HG02763 (cell line): ENCODE results near the gene PRADC1.

Experiments
- ATAC-seq: cut with Tn5 transposase; IDR thresholded peaks from one replicate; pipeline ENCODE4 v1.9.1; 2021; ENCODE audit warnings: mild to moderate bottlenecking, moderate library complexity; ENCODE audit not compliant: unreplicated experiment

PRADC1 gene

DNA sequence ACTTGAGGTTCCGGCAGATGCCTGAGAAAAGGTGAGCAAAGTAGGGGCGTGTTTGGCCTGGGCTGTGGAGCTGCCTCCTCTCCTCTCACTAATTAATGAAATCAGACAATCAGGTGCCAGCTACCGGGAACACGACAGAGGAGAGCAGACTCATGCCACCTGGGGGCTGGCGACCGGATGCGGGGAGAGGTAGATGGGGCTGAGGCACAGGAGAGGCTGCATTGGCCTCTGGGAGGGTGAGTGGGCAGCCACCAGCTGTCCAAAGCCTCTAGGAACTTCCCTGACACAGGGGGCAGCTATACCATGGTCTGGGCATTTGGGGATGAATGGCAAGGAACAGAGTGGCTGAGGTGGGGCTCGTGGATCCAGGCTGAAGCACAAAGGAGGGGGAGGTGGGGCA is 26.2 kb upstream of the PRADC1 start:
- no peak for ATAC-seq

DNA sequence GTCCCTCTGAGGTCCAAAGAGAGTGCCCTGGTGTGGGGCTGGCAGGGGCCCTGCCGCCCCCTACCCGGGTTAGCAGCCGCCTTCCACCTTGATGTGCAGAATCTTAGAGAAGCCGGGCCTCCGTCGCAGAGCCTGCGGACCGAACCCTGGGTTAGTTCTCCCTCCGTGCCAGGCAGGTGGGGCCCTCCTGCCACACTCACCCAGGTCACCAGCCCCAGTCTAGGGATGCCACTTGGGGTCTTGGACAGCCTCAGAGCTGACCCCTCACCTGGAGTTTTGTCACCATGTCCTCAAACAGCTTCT is 25.8 kb upstream of the PRADC1 start:
- ATAC-seq = no peak

DNA sequence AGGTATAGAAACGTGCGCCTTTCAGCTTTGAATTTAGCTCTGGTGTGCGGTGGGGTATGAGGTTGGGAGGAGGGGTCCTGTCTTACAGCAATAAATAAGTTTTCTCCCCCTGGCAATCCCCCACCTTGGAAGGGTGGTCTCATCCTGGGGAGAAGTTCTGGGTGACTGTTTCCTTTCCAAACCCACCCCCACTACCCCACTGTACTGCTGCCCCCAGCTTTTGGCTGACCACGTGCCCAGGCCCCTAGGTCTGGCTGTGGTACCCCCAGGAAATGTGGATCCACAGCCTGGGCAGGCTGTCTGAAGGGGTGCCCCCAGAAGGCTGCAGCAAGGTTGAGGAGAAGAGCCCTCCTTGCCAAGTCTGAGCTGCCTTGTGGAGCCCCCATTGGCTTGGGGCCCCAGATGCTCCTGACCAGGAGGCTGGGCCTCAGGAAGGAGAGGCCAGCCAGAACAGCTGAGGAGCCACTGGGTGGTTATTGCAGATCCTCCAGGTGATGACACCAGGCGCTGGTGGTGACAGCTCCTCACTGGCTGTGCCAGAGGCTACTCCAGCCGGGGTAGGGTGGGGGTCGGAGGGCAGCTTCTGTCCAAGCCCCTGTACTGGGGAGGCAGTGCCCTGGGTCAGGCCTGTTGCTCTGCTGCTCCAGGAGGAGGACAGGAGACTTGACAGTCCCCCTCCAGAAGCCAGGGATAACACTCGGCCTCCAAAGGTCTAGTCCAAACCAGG is 25.3 kb upstream of the PRADC1 start:
- ATAC-seq = no peak

DNA sequence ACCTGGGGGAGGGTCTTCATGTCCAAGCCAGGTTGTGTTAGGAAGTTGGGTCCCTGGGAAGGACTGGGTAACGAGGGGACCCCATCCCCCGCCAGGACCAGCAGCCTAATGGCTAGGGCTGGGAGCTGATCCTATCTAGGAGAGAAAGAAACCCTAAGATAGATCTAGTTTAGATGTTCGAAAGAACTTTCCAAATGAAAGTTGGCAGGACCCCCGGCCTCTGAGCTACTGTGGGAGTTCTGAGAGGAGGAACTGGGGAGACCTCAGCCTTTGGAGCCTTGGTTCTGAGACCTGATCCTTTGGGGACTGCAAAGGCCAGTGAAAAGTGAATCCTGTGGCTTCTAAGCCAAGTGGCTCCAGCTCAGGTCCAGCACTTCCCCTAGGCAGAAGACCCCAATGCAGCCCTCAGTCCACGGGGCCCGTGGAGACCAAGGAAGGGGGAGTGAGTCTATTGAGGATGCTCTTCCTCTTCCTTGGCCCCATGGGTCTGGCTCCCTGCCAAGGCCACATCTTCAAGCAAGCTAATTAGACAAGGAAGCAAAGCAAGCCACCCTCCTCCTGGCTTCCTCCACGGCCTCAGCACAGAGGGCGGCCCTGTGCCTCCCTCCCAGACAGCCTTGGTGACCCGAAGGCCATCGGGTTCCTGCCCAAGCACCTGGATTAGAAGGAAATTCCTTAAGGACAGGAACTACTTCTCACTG is 24.5 kb upstream of the PRADC1 start:
- ATAC-seq = no peak

DNA sequence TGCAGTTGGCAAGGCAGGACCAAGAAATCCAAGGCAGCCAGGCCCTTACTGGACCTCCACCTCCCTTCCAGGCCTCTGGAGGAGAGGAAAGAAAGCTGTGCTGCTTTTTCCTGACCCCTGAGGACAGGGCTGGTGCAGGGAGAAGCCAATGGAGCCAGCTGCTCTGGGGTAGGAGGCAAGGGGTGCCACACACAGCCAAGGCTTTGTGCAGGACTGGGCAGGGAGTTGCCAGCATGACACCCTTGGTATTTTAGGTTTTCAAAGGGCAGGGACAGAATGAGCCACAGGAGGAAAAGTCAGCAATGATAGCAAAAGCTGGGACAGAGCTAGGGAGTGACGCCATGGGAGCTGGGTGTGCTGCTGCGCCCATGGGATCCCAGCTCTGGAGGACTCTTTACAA is 24.0 kb upstream of the PRADC1 start:
- ATAC-seq = no peak

DNA sequence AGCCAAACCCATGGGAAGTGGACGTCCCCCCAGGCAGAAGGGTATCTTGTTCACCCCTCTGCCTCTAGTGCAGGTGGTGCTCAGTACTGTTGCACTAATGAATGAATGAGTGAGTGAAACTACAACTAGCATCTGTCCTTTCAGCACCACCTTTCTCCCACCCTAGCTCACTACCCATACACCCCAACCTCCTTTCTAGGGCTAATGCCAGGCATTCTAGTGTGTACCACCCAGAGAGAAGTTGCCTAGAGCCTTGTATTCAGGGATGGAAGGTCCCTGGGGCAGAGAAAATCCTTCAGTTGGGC is 23.5 kb upstream of the PRADC1 start:
- no peak for ATAC-seq

DNA sequence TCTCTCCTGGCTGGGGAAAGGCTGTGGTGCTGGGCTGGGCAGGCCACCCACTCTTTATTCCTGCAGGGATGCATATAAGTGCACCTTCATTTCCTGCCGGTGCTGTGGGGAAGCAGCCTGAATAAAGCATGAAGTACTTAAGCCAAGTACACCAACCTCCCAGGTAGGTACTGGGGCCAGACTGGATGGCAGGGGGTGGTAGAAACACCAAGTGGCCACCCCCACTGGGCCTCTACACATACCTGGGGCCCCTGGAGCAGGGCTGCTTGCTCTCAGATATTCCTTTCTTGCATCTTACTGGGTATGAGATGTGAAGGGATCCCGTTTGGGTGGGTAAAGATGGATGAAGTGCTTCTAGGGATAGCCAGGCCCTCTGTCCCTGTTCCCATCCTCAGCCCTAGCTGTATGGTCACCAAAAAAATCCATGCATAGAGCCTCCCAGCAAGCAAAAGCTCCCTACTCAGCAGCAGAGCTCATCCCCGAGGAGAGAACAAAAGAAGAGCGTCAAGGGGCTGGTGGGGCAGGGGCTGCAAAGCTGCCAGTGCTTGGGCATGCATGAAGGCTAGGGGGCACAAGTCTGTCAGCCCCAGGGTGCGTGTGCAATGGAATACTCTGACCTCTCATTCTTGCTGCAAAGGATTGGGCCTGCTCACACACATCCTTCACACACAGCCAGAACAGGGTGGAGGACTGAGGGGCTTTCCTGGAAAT is 23.0 kb upstream of the PRADC1 start:
- ATAC-seq = no peak

DNA sequence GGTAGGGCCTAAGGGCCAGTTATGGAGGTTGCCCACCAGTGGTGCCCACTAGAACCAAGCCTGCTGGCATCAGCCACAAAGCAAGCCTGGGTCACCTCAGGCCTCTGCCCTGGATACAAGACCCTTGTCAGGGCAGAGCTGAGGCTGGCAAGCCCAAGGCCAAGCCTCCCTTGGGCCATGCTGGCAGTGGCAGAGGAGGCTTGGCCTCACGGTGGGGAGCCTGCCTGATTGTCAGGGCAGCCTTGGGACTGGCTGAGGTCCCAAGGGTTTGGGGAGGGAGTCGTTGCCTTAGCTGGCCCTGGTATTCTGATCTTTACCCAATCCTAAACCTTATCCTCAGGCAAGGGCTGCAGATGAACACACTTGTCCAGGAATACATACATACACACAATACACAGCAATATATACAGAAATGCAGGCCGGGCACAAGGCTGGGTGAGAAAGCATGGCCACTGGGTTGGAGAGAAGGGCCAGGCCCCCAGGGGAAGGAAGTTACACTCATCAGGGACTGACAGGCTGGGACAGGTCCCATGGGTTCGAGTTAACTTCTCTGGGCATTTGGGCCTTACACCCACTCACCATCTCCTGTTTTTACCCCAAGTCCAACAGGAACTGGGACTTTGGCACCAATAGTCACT is 22.1 kb upstream of the PRADC1 start:
- ATAC-seq = no peak

DNA sequence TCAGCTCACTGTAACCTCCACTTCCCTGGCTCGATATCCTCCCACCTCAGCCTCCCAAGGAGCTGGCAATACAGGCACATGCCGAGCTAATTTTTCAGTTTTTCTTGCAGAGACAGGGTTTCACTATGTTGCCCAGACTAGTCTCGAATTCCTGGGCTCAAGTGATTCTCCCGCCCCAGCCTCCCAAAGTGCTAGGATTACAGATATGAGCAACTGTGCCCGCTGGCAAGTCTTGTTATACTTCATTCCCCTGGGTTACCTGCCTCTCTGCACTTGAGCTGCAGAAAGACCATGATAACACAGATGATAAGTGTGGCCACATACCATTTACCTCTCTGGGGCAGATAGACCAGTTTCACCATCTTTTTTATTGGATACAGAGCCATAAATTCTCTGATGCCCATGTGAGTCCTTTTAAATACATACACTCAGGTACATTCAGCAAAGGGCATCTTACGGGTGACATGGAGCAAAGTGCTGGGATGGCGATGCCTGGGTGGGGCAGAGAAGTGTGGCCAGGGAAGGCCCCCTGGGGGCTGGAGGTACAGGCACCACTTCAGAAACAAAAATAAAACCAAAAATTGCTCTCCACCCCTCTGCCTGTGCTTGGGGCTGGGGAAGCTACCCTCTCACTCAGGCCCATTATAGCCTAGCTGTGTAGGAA is 21.4 kb upstream of the PRADC1 start:
- no peak for ATAC-seq

DNA sequence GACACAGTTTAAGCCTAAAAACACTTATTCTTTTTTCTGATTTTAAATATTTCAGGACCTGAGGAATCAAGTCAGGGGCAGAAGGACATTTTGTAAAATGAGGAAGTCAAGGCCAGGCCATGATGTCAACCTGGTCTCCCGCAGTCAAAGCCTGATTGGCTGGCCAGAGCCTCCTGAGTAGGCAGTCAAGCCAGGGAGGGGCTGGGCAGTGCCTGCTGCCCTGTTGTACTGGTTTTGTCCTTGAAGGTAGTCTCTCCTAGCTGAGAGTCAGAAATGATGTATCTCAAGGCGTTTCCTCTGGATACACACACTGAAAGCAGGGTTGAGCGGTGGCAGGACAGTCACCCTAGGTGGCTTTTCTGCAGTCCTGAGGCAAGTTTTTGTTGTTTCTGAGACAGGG is 20.9 kb upstream of the PRADC1 start:
- ATAC-seq = no peak

DNA sequence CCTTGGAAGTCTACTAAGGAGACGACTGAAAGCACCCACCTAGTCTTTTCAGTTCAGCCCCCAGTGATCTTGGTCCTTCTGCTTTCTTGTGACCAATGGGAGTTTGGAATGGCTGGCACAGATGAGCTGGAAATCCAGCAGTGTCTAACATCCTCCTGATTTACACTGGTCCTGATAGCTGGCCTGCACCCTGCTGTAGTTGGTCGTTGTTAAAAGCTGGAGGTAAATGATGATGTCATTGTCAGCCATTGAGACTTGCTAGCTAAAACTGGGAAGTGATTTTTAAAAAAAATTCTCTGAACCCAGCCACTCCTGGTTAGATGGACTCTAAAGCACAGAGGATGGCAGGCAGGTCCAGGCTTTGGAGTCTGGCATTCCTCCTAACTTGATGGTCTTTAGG is 20.4 kb upstream of the PRADC1 start:
- ATAC-seq = no peak

DNA sequence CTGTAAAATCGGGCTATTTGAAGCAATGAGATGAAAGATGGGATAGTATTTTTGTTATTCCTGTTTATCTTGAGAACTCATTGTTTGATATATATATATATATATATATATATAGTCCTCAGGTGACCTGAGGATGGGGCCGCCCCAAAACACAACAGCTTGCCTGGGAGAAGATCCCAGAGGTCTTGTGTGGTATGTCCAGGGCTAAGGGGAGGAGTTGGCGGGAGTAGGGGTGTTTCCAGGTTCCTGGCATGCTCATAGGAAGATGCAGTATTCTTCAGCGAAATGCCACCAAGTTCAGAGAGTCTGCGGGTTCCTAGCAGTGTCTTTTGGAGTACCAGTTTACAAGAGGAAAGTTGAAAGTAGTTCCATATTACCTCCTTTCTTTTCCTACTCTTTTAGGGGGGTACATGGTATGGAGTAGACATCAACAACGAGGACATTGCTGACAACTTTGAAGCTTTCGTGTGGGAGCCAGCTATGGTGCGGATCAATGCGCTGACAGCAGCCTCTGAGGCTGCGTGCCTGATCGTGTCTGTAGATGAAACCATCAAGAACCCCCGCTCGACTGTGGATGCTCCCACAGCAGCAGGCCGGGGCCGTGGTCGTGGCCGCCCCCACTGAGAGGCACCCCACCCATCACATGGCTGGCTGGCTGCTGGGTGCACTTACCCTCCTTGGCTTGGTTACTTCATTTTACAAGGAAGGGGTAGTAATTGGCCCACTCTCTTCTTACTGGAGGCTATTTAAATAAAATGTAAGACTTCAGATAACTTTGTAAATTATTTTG is 19.4 kb upstream of the PRADC1 start:
- ATAC-seq = no peak

DNA sequence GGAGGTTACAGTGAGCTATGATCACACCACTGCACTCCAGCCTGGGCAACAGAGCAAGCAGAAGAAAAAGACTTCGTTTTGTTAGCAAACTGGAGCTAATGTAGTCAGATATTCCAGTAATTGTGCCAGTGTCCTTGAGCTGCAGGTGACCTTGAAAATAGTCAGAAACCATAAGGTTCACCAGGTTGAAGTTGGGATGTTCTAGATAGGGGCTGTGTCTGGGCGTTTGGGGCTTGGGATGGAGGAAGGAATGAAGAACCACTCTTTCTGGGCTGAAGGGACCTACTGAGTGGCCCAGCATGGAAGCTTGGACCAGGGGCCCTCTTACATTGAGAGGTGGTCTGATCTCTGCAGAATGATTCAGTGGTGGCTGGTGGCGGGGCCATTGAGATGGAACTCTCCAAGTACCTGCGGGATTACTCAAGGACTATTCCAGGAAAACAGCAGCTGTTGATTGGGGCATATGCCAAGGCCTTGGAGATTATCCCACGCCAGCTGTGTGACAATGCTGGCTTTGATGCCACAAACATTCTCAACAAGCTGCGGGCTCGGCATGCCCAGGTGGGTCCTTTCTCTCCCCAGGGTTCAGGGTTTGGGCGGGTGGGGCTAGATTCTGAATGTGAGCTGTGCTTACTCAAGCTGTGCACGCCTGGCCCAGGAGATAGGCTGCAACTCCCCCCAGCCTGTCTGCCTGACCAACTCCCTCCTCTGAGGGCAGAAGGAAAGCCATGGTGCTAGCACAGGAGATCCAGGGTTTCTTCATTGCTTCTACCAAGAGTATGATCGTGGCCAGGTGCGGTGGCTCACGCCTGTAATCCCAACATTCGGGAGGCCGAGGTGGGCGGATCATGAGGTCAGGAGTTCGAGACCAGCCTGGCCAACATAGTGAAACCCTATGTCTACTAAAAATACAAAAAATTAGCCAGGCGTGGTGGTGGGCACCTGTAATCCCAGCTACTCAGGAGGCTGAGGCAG is 18.1 kb upstream of the PRADC1 start:
- ATAC-seq = no peak

DNA sequence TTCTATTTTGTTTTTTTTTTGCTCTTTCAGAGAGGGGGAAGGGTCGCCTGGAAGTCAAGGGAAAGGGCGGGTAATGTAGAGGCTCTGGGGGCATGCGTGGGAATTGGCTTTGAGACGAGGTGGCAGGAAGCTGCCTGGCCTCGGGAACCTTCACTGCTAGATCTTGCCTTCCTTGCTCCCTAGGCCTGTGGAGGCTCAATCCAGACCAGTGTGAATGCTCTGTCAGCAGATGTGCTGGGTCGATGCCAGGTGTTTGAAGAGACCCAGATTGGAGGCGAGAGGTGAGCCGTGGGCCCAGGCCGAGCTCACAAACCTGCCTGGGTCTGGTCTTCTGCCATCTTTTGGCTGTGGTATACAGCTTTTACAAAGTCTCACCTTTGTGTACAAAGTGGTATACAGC is 16.6 kb upstream of the PRADC1 start:
- ATAC-seq = no peak

DNA sequence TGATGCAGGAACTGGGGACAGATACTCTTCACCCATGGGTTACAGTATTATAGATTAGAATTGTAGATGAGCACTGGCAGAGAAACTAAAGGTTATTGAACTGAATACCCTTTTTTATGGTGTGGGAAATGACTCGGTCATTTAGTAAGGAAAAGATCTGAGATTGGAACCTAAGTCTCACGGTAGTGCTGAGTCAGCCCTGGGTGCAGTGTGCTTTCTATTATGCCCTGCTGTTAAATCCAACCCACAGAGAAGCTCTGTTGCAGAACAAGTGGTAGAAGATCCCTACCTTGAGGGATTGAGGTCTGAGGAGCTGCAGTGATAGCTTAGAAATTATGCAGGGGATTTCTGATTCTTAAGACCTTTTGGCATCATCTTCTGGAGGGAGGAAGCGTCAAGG is 13.8 kb upstream of the PRADC1 start:
- ATAC-seq = no peak

DNA sequence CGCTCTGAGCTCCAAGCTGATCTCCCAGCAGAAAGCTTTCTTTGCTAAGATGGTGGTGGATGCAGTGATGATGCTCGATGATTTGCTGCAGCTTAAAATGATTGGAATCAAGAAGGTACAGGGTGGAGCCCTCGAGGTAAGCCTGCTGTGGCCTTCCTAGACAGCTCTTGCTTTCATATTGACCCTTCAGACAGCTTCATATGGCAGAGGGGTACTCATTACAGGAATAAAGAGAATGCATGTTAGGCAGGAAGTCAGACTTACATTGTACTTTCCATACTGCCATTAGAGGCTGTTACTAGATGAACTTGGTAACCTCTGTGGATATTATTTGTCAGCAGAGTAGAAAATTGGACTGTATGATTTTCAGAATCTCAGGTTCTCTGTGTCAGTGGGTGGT is 11.5 kb upstream of the PRADC1 start:
- no peak for ATAC-seq

DNA sequence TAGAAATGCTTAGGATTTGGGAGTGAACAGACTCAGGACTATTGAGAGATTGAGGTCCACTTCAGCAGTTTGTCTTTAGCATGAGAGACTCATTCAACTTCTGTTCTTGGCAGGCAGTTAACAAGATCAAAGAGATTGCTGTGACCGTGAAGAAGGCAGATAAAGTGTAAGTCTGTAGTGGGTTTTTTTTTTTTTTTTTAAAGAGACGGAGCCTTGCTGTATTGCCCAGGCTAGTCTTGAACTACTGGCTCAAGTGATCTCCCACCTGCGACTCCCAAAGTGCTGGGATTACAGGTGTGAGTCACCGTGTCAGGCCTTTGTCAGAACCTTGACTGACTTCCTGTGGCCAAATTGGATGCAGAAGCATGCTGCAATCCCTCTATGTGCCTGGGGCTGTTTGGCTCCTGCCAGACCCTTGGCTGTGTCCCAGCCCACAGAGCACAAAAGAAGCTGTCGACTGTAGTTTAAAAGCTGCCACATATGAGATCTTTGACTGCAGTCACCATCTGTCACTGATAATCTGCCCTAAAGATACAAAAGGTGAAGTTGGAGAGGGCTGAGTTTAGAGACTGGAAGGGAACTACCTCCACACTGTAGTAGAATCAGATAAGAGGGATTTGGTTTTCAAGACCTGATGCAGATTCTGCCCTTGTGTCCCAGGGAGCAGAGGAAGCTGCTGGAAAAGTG is 11.0 kb upstream of the PRADC1 start:
- ATAC-seq = no peak

DNA sequence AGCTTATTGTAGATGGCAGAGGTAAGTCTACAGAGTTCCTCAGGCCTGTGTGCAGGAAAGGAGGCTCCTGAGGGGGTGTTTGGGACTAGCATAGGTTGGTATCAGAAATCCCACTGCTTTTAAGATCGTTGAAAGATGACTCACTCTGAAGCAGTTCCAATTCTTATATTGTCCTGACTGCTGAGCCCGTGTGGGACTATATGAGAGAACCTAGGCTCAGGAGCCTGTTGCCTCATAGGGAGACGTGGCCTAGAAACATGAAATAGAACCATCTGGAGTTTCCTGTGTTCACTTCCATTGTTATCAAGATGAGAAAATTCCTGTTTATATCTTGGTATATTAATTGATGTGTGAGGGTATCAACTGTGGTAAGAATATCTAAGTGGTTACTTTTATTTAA is 6.7 kb upstream of the PRADC1 start:
- ATAC-seq = no peak

DNA sequence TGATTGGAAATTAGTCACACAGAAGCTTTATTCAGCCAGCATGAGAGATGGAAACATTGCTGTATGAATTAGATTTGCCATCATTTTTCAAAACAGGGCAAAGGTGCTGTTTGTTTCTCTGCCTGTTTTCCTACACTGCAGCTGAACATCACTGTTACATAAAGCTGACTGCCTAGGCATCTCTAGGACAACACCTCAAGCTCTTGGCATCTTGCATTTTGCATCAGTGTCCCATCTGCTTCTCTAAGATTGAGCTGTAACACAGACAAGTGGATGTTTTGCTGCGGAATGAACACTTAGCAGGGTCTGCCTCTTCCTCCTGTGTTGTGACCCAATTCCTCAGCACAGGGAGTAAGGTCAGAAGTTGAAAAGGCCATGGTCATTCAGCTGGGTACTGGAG is 5.9 kb upstream of the PRADC1 start:
- ATAC-seq = no peak
